HEK293 (cell line): ENCODE results near the gene MEGF6.

Experiments
- CTCF ChIA-PET: fragments of 350-600 bp; formaldehyde crosslinking; extraction: SDS; loops from one replicate; lab custom pipeline; 2021; ENCODE audit warnings: antibody characterized with exemption; lab: Yijun Ruan, JAX
- POLR2A ChIA-PET: fragments of 300-600 bp; formaldehyde crosslinking; extraction: SDS; loops from one replicate; lab custom pipeline; 2020; ENCODE audit warnings: antibody characterized with exemption, inconsistent platforms; lab: Yijun Ruan, JAX
- H3K27ac ChIP-seq: fragments of 200-500 bp; sonication (Bioruptor generic); 2 replicates; pipeline ENCODE4 v1.5.1; 2014; ENCODE audit warnings: low read depth, low read length, control low read depth, inconsistent platforms; ENCODE audit errors: extremely low read depth
- H3K36me3 ChIP-seq, 2 experiments: fragments of 200-500 bp in 1 of 2; sonication (Bioruptor generic) in 1 of 2; 1 replicate in 1 of 2; 2 replicates in 1 of 2; pipeline ENCODE4 v1.5.1; 2014 to 2017; ENCODE audit warnings: inconsistent platforms in 2 of 2, low read length in 2 of 2; ENCODE audit not compliant: control insufficient read depth in 2 of 2, insufficient read depth in 1 of 2
- H3K4me1 ChIP-seq: fragments of 200-500 bp; sonication (Bioruptor generic); 2 replicates; pipeline ENCODE4 v1.5.1; 2014; ENCODE audit warnings: mild to moderate bottlenecking, low read length, inconsistent platforms; ENCODE audit not compliant: control insufficient read depth, insufficient read depth
- H3K4me3 ChIP-seq: 2 replicates; pipeline ENCODE4 v1.5.1; 2011; ENCODE audit warnings: low read depth, mild to moderate bottlenecking, control low read depth, low read length, moderate library complexity
- H3K9me3 ChIP-seq: fragments of 200-500 bp; sonication (Bioruptor generic); 2 replicates; pipeline ENCODE4 v1.5.1; 2014; ENCODE audit warnings: low read depth, low read length, inconsistent platforms; ENCODE audit not compliant: control insufficient read depth, insufficient read depth
- BCL11A ChIP-seq: fragments of 450-650 bp; formaldehyde crosslinking; IDR thresholded peaks from 2 replicates; pipeline ENCODE4 v1.5.1; 2016; ENCODE audit warnings: low read depth, missing biosample characterization, missing genetic modification characterization
- FEZF1 ChIP-seq: fragments of 450-650 bp; formaldehyde crosslinking; IDR thresholded peaks from 2 replicates; pipeline ENCODE4 v1.5.1; 2016; ENCODE audit warnings: missing biosample characterization, missing genetic modification characterization
- ZNF133 ChIP-seq: fragments of 450-650 bp; formaldehyde crosslinking; IDR thresholded peaks from 2 replicates; pipeline ENCODE4 v1.5.1; 2016; ENCODE audit warnings: missing biosample characterization, missing genetic modification characterization
- ZNF155 ChIP-seq: fragments of 450-650 bp; formaldehyde crosslinking; IDR thresholded peaks from 2 replicates; pipeline ENCODE4 v1.5.1; 2016; ENCODE audit warnings: missing biosample characterization, missing genetic modification characterization
- ZNF2 ChIP-seq: fragments of 450-650 bp; formaldehyde crosslinking; IDR thresholded peaks from 2 replicates; pipeline ENCODE4 v1.5.1; 2016; ENCODE audit warnings: missing biosample characterization, missing genetic modification characterization
- ZNF391 ChIP-seq: fragments of 450-650 bp; formaldehyde crosslinking; IDR thresholded peaks from 2 replicates; pipeline ENCODE4 v1.5.1; 2016; ENCODE audit warnings: low read depth, missing biosample characterization, missing genetic modification characterization, borderline replicate concordance
- ZNF544 ChIP-seq: fragments of 450-650 bp; formaldehyde crosslinking; IDR thresholded peaks from 2 replicates; pipeline ENCODE4 v1.5.0; 2017; ENCODE audit warnings: missing biosample characterization, missing genetic modification characterization
- ZNF596 ChIP-seq: fragments of 450-650 bp; IDR thresholded peaks from 2 replicates; pipeline ENCODE4 v1.5.0; 2018; ENCODE audit warnings: missing biosample characterization, mild to moderate bottlenecking, missing genetic modification characterization, moderate library complexity
- ZNF660 ChIP-seq: fragments of 450-650 bp; IDR thresholded peaks from 2 replicates; pipeline ENCODE4 v1.5.1; 2018; ENCODE audit warnings: missing biosample characterization, mild to moderate bottlenecking, missing genetic modification characterization
- ZNF747 ChIP-seq: fragments of 450-650 bp; formaldehyde crosslinking; IDR thresholded peaks from 2 replicates; pipeline ENCODE4 v1.5.1; 2016; ENCODE audit warnings: missing biosample characterization, missing genetic modification characterization
- TF ChIP-seq, protein P1 (sequence below): fragments of 450-650 bp; formaldehyde crosslinking; IDR thresholded peaks from 2 replicates; pipeline ENCODE4 v1.5.1; 2016; ENCODE audit warnings: missing biosample characterization, missing genetic modification characterization
- TF ChIP-seq, protein P2 (sequence below): fragments of 450-650 bp; formaldehyde crosslinking; IDR thresholded peaks from 2 replicates; pipeline ENCODE4 v1.5.1; 2016; ENCODE audit warnings: missing biosample characterization, missing genetic modification characterization, borderline replicate concordance
- TF ChIP-seq, protein P3 (sequence below): fragments of 450-650 bp; formaldehyde crosslinking; IDR thresholded peaks from 2 replicates; pipeline ENCODE4 v1.5.1; 2016; ENCODE audit warnings: missing biosample characterization, missing genetic modification characterization

MEGF6 gene

DNA sequence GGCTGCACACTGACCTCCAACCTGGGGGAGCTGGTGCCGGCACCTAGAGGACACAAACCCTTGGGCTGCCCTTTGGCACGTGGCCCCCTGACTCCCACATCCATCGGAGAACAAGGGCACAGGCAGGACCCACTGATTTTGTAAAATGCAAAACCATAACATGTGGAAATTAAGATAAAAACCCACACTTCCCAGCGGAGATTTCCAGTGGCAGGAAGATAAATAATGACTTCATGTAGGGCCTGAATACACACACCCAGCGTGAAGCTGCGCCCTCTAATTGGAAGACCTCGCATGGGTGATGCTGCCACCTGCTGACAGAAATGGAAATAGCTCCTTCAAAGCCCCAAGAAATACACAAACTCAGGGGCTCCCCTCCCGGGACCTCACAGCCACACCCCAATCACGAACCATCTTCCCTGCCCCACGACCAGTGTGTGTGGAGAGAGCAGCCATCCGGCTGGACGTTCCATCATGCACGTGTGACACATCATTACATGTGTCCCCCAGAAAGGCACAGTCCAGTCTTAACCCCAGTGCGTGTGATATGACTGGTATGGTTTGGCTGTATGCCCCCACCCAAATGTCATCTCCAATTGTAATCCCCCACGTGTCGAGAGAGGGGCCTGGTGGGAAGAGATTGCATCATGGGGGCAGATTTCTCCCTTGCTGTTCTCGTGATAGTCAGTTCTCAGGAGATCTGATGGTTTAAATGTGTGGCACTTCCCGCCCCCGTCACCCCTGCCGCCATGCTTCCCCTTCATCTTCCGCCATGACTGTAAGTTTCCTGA, 7.8 kb upstream of the MEGF6 start (continued):
- TF ChIP-seq, protein P1, sequence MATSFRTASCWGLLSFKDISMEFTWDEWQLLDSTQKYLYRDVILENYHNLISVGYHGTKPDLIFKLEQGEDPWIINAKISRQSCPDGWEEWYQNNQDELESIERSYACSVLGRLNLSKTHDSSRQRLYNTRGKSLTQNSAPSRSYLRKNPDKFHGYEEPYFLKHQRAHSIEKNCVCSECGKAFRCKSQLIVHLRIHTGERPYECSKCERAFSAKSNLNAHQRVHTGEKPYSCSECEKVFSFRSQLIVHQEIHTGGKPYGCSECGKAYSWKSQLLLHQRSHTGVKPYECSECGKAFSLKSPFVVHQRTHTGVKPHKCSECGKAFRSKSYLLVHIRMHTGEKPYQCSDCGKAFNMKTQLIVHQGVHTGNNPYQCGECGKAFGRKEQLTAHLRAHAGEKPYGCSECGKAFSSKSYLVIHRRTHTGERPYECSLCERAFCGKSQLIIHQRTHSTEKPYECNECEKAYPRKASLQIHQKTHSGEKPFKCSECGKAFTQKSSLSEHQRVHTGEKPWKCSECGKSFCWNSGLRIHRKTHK (tag by site-specific recombination) = no peak
- TF ChIP-seq, protein P2, sequence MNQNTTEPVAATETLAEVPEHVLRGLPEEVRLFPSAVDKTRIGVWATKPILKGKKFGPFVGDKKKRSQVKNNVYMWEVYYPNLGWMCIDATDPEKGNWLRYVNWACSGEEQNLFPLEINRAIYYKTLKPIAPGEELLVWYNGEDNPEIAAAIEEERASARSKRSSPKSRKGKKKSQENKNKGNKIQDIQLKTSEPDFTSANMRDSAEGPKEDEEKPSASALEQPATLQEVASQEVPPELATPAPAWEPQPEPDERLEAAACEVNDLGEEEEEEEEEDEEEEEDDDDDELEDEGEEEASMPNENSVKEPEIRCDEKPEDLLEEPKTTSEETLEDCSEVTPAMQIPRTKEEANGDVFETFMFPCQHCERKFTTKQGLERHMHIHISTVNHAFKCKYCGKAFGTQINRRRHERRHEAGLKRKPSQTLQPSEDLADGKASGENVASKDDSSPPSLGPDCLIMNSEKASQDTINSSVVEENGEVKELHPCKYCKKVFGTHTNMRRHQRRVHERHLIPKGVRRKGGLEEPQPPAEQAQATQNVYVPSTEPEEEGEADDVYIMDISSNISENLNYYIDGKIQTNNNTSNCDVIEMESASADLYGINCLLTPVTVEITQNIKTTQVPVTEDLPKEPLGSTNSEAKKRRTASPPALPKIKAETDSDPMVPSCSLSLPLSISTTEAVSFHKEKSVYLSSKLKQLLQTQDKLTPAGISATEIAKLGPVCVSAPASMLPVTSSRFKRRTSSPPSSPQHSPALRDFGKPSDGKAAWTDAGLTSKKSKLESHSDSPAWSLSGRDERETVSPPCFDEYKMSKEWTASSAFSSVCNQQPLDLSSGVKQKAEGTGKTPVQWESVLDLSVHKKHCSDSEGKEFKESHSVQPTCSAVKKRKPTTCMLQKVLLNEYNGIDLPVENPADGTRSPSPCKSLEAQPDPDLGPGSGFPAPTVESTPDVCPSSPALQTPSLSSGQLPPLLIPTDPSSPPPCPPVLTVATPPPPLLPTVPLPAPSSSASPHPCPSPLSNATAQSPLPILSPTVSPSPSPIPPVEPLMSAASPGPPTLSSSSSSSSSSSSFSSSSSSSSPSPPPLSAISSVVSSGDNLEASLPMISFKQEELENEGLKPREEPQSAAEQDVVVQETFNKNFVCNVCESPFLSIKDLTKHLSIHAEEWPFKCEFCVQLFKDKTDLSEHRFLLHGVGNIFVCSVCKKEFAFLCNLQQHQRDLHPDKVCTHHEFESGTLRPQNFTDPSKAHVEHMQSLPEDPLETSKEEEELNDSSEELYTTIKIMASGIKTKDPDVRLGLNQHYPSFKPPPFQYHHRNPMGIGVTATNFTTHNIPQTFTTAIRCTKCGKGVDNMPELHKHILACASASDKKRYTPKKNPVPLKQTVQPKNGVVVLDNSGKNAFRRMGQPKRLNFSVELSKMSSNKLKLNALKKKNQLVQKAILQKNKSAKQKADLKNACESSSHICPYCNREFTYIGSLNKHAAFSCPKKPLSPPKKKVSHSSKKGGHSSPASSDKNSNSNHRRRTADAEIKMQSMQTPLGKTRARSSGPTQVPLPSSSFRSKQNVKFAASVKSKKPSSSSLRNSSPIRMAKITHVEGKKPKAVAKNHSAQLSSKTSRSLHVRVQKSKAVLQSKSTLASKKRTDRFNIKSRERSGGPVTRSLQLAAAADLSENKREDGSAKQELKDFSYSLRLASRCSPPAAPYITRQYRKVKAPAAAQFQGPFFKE (tag by site-specific recombination) = no peak
- TF ChIP-seq FEZF1 (tag by site-specific recombination) = no peak

DNA sequence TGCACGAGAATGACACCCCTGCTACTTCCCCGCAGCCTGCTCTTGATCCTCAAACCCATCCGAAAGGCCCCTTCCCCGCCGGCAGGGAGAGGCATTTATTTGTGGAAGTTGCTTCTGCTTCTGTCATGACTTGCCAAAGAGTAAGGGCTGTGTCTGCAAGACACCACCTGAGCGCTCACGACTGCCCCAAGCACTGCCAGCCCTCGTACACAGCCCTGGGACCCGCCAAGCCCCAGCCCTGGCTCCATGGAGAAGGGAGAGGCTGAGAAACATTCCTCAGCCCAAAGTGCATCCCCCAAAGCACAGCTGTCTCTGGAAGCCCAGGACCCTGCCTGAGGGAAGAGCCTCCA, 7.2 kb upstream of the MEGF6 start:
- Histone ChIP-seq H3K27ac (no peak overlapping the region), H3K4me3 (no peak overlapping the region), H3K36me3 (no peaks in the 10 kb centered on the region), H3K4me1 (no peaks in the 10 kb centered on the region), H3K9me3 (no peaks in the 10 kb centered on the region)
- TF ChIP-seq, protein P1 (tag by site-specific recombination) = no peak
- no peak for TF ChIP-seq ZNF391 (tag by site-specific recombination)
- ChIA-PET POLR2A (interaction anchor here (0.9 to 1.5 kb wide), 3 partner anchors 52 to 165 kb away, joined by 3 to 6 read pairs (median 4); no protein-coding TSS in a partner anchor), CTCF (interaction anchor here (0.7 to 7.8 kb wide), 26 partner anchors 8 to 177 kb away, joined by 3 to 120 read pairs (median 6); no protein-coding TSS in a partner anchor)

DNA sequence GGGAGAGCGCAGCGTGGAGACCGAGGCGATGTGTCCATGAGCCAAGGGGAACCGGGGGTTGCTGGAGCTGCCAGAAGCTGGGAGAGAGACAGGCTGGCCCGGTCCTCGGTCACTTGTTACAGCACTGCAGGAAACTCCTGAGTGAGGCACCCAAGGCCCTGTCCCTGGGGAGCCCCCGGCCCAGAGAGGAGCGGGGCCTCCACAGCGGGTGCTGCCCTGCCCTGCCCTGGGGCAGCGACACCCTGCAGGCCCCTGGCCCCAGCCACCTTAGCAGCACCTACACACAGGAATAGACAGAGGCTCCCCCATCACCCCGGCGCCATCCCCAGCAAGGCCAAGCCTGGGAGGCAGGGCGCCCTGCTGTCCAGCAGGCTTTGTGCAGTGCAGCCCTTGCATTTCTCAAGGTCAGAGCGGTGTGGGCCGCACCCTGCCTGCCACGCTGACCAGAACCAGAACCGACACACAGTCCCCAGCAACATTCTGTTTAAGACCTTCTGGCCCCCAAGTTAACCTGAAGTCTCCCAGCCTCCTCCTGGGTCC, 6.6 kb upstream of the MEGF6 start:
- Histone ChIP-seq H3K9me3 (no peaks in the 10 kb centered on the region), H3K4me3 (no peak overlapping the region), H3K36me3 (no peaks in the 10 kb centered on the region)
- CTCF ChIA-PET = interaction anchor here (1.6 to 7.8 kb wide), 4 partner anchors 30 to 165 kb away, joined by 6 to 120 read pairs (median 24); no protein-coding TSS in a partner anchor
- TF ChIP-seq ZNF660 (tag by site-specific recombination) (no peak), ZNF2 (tag by site-specific recombination) (no peak), ZNF544 (no peak), BCL11A (tag by site-specific recombination) (no peak), ZNF747 (tag by site-specific recombination) (no peak), ZNF155 (tag by site-specific recombination) (no peak), ZNF133 (tag by site-specific recombination) (no peak), ZNF596 (tag by site-specific recombination) (no peak)
- TF ChIP-seq, protein P3, sequence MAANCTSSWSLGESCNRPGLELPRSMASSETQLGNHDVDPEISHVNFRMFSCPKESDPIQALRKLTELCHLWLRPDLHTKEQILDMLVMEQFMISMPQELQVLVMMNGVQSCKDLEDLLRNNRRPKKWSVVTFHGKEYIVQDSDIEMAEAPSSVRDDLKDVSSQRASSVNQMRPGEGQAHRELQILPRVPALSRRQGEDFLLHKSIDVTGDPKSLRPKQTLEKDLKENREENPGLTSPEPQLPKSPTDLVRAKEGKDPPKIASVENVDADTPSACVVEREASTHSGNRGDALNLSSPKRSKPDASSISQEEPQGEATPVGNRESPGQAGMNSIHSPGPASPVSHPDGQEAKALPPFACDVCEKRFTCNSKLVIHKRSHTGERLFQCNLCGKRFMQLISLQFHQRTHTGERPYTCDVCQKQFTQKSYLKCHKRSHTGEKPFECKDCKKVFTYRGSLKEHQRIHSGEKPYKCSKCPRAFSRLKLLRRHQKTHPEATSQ (tag by site-specific recombination) = no peak
- TF ChIP-seq, all 188 proteins: peak for 0
- Histone ChIP-seq H3K4me1 (no peaks in the 10 kb centered on the region; the same call in 1 of the 2 replicates), H3K27ac (no peak overlapping the region)
- POLR2A ChIA-PET = no interaction called here
